ENCODE measurements around the gene CNTN3.

DNA sequence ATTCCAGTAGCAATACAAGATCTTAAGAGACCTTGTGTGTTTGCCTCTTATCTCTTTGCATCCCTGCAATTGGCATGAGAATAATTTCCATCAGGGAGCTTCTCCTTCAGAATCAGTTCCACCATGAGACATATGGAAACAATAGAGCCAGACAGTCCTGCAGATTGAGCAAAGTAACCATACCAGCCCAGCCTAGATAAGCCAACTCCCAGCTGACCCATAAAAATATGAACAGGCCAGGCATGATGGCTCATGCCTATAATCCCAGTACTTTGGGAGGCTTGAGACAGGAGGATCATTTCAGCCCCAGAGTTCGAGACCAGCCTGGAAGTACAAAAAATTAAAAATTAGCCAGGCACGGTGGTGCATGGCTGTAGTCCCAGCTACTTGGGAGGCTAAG lies 12.7 kb downstream of the CNTN3 start:
- TF ChIP-seq, protein P1, sequence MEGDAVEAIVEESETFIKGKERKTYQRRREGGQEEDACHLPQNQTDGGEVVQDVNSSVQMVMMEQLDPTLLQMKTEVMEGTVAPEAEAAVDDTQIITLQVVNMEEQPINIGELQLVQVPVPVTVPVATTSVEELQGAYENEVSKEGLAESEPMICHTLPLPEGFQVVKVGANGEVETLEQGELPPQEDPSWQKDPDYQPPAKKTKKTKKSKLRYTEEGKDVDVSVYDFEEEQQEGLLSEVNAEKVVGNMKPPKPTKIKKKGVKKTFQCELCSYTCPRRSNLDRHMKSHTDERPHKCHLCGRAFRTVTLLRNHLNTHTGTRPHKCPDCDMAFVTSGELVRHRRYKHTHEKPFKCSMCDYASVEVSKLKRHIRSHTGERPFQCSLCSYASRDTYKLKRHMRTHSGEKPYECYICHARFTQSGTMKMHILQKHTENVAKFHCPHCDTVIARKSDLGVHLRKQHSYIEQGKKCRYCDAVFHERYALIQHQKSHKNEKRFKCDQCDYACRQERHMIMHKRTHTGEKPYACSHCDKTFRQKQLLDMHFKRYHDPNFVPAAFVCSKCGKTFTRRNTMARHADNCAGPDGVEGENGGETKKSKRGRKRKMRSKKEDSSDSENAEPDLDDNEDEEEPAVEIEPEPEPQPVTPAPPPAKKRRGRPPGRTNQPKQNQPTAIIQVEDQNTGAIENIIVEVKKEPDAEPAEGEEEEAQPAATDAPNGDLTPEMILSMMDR (IDR thresholded peaks at IDR 0.05; ENCODE audit: poor library complexity): no peak
- no peak for TF ChIP-seq EZH2 (IDR thresholded peaks at IDR 0.05; ENCODE audit: borderline replicate concordance)
